GM19351 (cell line): ENCODE data around the gene NUAK1.
A peak's percentile ranks its signal among the peaks of the same experiment; 100 is the strongest.
"Not testable (repeated sequence)": the region's sequence is repeated elsewhere in the genome, so short reads cannot be mapped to it uniquely, and the experiment has no call there.

Experiments used
- ATAC-seq: cut with Tn5 transposase; IDR thresholded peaks from one replicate; pipeline ENCODE4 v1.9.1; 2021; ENCODE audit warnings: mild to moderate bottlenecking, moderate library complexity; ENCODE audit not compliant: unreplicated experiment

The NUAK1 gene

GRCh38 chr12:106149096-106149784, 10.5 kb upstream of the NUAK1 start:
- no peak for ATAC-seq

- ATAC-seq, result no peak
Observed at GRCh38 chr12:106147956-106148355, 9.2 kb upstream of the NUAK1 start.

- ATAC-seq, result no peak
Observed at GRCh38 chr12:106146987-106147386, 8.2 kb upstream of the NUAK1 start.

- ATAC-seq, result no peak
Observed at GRCh38 chr12:106145539-106146447, 7.0 kb upstream of the NUAK1 start.

- peak; percentile 62 for ATAC-seq
Observed at GRCh38 chr12:106144847-106145246, 6.1 kb upstream of the NUAK1 start.

GRCh38 chr12:106142591-106143261, 4.0 kb upstream of the NUAK1 start:
- ATAC-seq, result no peak

GRCh38 chr12:106141920-106142319, 3.2 kb upstream of the NUAK1 start:
- not testable (repeated sequence) for ATAC-seq

- ATAC-seq, result no peak
Observed at GRCh38 chr12:106141452-106141851, 2.7 kb upstream of the NUAK1 start.

GRCh38 chr12:106141003-106141402, 2.2 kb upstream of the NUAK1 start:
- no peak for ATAC-seq

GRCh38 chr12:106140223-106140986, 1.7 kb upstream of the NUAK1 start:
- no peak for ATAC-seq

GRCh38 chr12:106139422-106140171, 843 bp upstream of the NUAK1 start:
- no peak for ATAC-seq

- no peak for ATAC-seq
Observed at GRCh38 chr12:106138357-106138632, 459 bp downstream of the NUAK1 start.

- no peak for ATAC-seq
Observed at GRCh38 chr12:106137530-106138356, 1.0 kb downstream of the NUAK1 start.

GRCh38 chr12:106136263-106136662, 2.5 kb downstream of the NUAK1 start:
- no peak for ATAC-seq

- no peak for ATAC-seq
Observed at GRCh38 chr12:106135781-106136180, 3.0 kb downstream of the NUAK1 start.

GRCh38 chr12:106135075-106135474, 3.7 kb downstream of the NUAK1 start:
- ATAC-seq, result no peak

GRCh38 chr12:106134294-106134949, 4.3 kb downstream of the NUAK1 start:
- ATAC-seq, result no peak

- no peak for ATAC-seq
Observed at GRCh38 chr12:106133136-106134087, 5.3 kb downstream of the NUAK1 start.
